CD4-positive, alpha-beta T cell treated with Interleukin-10 for 1 hour (primary cell): ENCODE data around the gene NUTM2E.
"Not testable (repeated sequence)": the region's sequence is repeated elsewhere in the genome, so short reads cannot be mapped to it uniquely, and the experiment has no call there.

ENCODE experiments used
- DNase-seq: peaks from one replicate; pipeline ENCODE4 v3.0.0-alpha.2; 2020

NUTM2E gene

DNA sequence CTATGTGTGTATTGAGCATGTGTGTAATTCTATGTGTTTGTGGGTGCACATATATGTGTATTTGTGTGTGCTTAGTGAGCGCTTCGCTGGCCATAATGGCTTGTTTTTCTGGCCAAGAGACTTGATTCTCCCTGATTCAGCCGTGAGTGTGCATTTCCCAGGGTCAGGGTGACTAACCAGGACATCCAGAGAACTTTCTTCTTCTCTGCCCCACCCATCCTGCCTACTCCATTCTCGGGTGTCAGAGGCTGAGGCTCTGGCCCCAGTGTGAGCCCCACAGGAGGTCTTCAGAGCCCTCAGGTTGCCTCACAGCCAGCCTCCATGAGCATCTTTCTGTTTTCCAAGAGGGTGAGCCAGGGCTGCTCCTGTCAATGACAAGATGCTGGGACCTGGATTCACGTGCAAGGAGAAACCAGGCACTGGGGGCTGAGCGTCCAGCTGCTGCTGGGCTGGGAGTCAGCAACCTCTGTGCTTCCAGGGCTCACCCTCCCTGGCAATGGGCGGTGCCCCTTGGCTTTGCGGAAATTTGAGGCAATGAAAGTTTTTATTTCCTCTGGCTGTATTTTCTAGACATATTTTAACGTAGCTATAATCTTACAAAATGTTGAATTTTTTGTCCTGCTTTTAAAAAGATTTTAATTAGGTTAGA lies 40.5 kb downstream of the NUTM2E start:
- DNase-seq: not testable (repeated sequence)

- DNase-seq: not testable (repeated sequence)
These were observed 41.5 kb downstream of the NUTM2E start for GRCh38 chr10:79868023-79868422.

GRCh38 chr10:79869439-79870097 lies 43.0 kb downstream of the NUTM2E start:
- DNase-seq: not testable (repeated sequence)

DNA sequence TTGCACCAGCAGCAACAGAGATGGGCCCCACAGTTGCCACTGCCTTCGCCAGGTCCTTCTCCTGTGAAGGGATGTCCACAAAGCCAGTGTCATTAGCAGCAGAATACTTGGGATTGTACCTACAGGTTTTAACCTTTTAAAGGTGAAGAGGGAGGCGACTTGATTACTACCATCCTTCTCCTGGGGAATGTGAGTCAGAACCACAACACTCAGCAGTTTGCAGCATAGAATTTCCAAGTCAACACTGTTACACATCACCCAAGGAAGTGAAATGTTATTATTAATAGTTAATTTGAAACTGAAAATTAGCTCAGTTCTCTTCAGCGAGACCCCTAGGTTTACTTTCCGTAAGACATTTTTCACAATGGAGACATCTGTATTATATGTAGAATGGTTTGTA lies 45.2 kb downstream of the NUTM2E start:
- DNase-seq: not testable (repeated sequence)
